NCI-H748 (cell line): ENCODE measurements around the gene TACSTD2.
"Not testable (repeated sequence)": the region's sequence is repeated elsewhere in the genome, so short reads cannot be mapped to it uniquely, and the experiment has no call there.

Experiments
- DNase-seq: peaks from one replicate; lab custom pipeline; 2025; ENCODE audit not compliant: unreplicated experiment; lab: John Stamatoyannopoulos, UW

TACSTD2 gene

DNA sequence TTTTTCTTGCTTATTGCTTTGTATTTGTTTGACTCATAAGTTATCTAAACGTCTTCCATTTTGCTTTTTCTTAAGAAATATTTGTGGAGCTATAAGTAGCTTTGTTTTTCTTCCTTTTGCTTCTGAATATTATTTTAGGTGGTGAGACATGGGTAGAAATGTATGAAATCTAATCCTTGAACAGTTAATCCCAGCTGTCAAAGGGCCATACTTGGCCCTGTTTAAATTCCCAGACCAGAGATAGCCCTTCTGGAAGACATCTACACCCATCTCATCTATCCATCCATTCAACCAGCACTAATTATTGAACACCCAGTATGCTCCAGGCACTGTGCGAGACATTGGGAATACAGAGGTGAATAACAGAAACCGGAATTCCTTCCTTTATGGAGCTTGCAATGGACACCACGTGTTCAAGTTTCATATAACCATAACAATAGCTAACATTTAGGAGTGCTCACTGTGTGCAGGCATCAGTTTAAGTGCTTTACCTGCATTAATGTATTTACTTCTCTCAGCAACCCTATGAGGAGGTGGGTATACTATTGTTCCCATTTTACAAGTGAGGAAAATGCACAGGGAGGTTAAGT, 8.7 kb downstream of the TACSTD2 start:
- no peak for DNase-seq

DNA sequence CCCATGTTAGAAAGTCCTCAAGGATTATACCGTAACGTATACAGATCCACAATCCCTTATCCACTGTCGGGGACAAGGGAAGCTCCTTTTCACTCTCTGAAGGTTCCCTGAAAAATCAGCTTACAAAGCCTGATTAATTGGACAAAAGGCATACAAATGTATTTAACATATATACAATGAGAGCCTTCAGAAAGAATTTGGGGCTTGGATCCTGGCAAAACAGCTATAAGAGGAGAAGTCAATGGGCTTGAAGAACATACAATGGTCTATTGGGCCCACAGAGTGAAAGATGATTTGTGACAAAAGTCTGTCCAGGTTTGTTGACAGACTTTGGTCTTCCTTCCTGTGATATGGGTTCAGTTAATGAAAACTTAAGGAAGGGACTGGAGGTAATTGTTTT, 10.7 kb downstream of the TACSTD2 start:
- no peak for DNase-seq

DNA sequence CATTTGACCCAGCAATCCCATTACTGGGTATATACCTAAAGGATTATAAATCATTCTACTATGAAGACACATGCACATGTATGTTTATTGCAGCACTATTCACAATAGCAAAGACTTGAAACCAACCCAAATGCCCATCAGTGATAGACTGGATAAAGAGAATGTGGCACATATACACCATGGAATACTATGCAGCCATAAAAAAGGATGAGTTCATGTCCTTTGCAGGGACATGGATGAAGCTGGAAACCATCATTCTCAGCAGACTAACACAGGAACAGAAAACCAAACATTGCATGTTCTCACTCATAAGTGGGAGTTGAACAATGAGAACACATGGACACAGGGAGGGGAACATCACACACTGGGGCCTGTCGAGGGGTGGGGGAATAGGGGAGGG, 13.3 kb downstream of the TACSTD2 start:
- DNase-seq, result not testable (repeated sequence)

DNA sequence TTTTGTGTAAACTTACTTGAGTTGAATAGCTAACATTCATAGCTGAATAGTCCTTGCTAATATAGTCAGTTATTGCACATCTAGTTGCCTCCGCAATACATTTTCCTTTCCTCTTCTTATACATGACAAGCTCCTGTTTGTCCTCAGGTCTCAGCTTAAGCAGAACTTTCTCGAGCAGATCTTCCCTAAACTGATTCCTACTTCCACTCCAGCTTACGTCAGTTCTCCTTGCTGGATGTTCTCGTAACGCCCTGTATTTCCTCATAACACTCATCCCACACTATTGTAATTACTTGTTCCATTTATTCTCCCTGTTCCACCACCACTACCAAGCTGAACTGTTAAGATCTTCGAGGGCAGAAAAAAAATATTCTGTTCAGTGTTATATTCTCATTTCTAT, 15.4 kb downstream of the TACSTD2 start:
- no peak for DNase-seq

DNA sequence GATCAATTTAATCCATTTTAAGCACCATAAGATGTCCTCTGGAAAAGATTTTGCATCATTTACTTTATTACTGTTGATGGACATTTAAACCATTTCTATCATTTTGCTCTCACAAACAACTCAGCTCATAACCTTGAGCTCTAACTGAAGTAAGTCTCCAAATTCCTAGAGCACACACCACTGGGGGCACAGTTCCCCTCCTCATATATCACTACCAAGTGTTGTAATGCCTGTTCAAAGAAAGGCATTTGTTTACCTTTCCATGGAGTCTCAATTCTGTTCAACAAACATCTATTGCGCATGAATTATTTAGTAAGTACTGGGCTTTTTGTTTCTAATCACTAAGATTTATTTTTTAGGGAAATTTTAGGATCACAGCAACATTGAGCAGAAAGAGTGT, 21.7 kb downstream of the TACSTD2 start:
- DNase-seq, result no peak

DNA sequence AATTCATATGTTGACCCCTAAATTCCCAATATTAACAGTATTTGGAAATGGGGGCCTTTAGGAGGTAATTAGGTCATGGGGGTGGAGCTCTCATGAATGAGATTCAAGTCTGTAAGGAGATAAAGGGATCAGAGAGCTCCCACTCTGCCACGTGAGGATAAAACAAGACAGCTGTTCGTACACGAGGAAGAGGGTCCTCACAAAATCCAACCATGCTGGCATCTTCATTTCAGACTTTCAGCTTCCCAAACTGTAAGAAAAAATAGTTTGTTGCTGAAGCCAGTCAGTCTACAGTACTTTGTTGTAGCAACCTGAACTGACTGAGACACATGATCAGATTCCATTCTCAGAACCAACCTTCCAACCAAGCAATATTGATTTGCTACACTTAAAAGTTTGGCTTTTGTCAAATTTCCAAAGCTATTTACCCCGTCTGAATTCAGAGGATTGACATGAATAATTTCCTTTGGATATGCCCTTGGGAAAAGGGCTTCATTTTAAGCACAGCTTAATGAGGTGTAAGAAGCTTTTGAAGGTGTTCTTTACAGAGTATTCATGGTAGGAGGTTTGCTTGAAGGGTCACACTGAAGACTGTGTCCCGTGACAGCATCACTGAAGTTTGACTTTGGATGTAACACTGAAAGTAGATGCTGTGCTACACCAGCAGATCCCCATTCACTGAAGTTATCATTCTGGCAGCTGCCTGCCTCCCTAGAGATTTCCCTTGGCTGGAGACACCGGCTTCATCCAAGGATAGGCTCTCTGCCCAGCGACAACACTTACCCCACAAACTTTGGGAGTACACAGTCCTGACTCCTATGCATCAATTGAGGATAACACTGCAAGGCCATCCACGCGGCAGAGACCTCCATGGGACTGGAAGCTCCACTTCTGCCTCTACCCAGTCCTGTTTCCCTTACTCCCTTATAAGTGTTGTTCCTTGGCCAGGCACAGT, 25.6 kb downstream of the TACSTD2 start:
- no peak for DNase-seq

DNA sequence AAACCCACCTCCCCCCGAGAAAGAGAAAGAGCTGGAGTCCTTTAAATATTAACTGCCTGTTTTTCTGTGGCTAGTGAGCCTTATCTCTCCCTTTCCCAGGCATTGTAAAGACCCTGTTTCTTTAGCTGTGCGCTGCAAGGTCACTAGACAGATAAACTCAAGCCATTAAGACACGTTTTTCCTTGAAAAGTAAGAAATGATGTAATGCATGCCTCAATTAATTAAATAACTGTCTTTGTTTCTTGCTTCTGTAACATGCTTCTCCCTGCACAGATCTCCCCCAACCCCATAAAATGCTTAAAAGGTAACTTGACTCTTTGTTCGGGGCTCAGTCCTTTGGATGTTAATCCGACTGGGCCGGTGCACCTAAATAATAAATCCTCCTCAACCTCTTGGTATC, 27.8 kb downstream of the TACSTD2 start:
- not testable (repeated sequence) for DNase-seq

DNA sequence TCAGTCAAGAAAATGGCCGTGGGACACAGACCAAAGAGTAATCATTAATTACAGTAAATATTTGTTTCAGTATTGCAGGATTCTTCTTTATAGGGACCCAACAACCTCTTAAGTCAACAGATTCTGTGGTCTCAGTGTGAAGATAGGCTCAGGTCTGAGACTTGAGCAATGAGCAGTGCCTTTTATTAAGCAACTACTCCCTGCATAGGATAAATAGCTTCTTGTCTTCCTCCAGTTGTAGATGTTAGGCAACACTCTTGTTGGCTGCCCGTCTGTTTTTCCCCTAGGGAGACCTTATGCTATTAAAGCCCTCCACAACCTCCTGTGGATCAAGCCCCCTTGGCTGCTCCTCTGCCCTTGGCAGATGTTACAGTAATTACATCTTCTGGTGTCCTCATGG, 28.7 kb downstream of the TACSTD2 start:
- no peak for DNase-seq

DNA sequence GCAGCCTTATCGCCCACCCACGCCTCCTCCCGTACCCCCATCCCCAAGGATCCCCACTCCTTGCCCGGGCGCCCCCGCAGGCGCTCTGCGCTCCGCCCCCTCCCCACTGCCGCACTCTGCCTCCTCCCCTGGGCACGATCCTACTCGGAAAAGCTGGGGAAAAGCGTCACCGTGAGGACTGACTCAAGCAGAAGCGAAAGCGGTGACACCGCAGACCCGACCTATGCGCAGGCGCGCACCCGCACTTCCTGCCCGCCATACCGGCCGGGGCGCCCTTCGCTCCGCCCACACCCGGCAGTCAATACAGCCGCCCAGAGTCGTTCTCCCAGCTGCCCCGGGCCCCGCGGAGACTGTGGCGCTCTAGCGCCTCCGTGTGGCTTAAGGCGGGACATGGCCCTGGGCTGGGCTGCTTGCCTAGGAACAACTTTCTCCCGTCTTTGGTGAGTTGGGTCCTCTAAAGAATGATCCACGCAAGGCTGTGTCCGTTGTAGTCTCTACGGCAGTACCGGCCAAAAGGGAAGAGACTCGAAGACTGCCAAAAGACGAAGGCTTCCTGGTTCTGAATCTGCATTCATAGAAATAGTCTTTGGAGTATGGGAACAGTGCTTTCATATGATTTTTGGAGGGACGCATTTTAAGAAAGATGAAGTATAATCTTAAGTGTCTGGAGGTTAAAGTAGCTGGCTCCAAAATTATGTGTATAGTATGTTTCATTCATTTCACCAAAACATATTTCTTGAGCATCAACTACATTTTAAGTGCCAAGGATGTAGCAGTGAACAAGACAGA, 30.3 kb downstream of the TACSTD2 start, which contains the start of gene OMA1:
Gene OMA1 (minus strand): TSS at position 207 of the 789 bp plus-strand sequence. CDS start 7,432 bp downstream, outside the sequence.
- peak; percentile 97 for DNase-seq

DNA sequence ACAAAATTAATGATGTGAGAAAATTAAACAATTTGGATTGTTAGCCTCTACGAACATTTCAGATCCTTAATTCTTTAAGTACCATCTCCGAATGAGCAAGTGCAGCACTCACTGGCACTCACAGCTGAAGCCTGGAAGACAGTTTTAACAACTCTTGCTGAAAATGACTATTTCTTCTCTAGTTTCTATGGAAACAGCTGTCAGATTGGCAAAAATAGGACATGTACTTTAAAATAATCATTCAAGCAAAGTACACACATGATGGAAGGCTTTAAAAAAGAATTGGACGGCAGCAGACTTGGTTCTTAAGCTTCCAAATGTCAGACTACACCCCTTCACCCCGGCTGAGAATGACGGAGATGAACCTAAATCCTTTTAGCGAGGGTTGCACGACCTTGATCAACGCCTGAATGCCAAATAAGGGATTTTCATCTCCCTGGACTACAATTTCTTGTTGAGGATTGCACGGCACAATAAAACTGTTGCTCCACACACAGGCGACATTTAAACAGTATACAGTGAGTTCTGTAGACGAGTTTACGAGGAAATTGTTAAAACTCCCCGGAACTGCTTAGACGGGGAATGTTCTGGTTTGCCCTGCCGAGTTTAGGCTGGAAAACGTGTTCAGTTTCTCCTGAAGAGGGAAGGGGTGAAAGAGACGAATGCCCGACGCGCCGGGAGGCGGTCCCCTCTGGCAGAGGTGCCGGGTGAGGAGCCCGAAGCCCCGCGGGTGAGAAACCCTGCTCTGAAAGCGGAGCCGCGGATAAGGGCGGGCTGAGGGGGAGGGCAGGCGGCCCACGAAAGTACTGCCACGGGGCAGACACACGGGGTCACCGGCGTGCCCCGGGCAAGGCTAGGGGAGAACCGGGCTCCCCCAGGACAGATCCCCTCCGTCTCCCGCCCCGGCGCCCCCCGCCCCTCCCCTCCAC, 31.2 kb downstream of the TACSTD2 start:
- DNase-seq, result peak; percentile 75

DNA sequence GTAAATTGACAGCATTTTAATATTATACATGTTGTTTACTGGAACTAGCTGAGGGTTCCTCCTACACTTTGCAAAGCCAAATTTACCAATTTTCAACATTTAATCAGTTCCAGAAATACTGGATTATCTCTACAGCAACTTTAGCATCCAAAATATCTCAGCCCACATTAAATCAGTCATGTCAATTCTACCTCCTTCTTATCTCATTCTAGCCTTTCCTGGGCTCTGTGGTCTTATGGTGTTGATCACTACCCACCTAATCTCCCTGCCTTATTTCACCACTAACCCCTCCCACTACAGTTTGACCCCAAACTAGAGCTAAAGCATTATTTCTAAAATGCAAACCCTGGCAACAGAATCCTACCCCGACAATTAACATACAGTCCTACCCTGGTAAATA, 33.8 kb downstream of the TACSTD2 start:
- DNase-seq, result no peak

DNA sequence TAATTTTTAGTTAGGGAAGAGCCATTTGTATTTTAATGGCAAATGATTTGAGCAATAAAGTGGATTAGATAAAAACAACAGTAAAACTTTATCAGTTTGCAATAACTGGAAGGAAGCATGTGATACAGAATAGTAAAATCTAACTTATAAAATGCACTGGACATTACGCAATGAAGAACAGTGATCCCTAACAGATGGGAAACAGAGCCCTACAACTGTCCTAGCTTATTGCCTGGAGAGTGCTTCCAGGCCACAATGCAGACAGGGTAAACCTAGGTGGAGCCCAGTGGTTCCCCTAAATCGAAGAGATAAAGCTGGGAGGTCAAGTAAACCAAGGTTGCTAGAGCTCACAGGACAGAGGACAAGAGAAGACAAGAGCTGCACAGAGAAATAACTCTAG, 37.5 kb downstream of the TACSTD2 start:
- no peak for DNase-seq

DNA sequence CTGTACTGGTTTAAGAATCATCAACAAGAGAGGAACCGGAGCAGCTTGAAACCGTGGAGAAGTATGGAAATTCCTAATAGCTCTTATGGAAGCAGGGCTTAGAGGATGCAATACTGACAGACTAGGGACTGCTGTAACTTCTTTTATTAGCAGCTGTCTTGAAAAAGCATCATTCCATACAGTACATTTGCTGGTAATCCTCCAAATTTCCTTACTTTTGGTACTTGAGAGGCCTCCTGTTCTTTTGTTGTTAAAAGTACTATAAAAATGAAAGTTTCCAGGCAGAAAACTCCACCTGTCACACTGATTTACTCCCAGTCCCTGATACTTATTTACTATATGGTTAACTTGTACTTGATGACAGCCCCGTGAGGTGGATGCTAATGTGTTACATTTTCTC, 38.2 kb downstream of the TACSTD2 start:
- DNase-seq, result no peak

DNA sequence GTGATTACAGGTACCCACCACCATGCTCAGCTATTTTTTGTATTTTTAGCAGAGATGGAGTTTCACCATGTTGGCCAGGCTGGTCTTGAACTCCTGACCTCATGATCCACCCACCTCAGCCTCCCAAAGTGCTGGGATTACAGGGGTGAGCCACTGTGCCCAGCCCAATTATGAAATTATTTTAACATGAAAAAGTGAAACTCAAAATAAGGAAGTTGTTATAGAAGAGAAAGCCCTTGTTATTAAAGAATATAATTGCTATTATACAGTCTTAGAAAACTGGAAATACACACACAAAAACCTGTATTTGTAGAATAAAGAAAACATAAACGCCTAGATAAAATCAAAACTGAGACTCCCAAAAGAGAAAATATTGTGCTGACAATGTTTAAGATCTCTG, 45.2 kb downstream of the TACSTD2 start:
- not testable (repeated sequence) for DNase-seq

DNA sequence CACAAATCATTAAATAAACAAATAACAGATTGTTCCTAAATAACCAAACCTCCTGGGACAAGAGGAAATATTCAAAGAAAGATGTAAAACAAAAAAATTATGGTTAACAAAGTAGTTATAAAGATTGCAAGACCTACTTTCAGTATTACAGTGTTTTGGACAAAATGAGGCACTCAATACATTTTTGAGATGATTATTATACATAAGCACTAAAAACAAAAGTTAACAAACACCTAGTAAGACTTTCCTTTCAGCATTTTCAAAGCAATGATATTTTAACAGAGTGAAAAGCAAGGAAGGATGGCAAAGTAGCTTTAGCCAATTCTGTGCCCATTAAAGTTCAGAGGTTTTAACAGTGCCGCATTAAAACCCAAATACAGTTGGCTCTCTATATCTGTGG, 47.8 kb downstream of the TACSTD2 start:
- DNase-seq, result no peak

DNA sequence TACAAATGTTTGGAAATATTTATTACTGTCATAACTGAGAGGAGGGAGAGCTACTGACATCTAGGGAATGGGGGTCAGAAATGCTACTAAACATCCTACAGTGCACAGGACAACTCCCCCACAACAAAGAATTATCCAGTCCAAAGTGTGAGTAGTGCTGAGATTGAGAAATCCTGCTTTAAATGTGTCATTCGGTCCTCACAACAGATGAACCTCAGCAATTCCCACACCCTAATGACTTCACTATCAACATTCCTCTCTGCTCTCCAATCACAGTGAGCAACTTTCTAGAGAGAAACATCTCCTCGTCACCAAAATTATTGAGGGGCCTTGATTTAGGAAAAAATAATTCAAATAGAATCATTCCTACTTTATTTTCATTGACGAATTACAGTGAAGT, 48.5 kb downstream of the TACSTD2 start:
- no peak for DNase-seq
